Endothelial cell (in vitro differentiated cells): Measurements from ENCODE around the gene ETFA. TPM values are rescaled to one million over a fixed set of nuclear protein-coding genes. Genes with fewer than 3 reads are reported as not detected.

Source experiments
- DNase-seq: peaks from one replicate; pipeline ENCODE4 v3.0.0; 2021; ENCODE audit warnings: low spot score
- H3K27ac Mint-ChIP-seq: one replicate; pipeline ENCODE4 v1.8.0; 2021; ENCODE audit warnings: mixed read lengths, inconsistent platforms; ENCODE audit not compliant: unreplicated experiment
- H3K27me3 Mint-ChIP-seq: one replicate; pipeline ENCODE4 v1.8.0; 2021; ENCODE audit warnings: mild to moderate bottlenecking, moderate library complexity, mixed read lengths, inconsistent platforms; ENCODE audit not compliant: unreplicated experiment
- H3K36me3 Mint-ChIP-seq: one replicate; pipeline ENCODE4 v1.8.0; 2021; ENCODE audit warnings: mild to moderate bottlenecking, low read depth, mixed read lengths, inconsistent platforms; ENCODE audit not compliant: unreplicated experiment
- H3K4me1 Mint-ChIP-seq: one replicate; pipeline ENCODE4 v1.8.0; 2021; ENCODE audit warnings: mild to moderate bottlenecking, mixed read lengths, inconsistent platforms; ENCODE audit not compliant: unreplicated experiment
- H3K4me3 Mint-ChIP-seq: one replicate; pipeline ENCODE4 v1.8.0; 2021; ENCODE audit warnings: mild to moderate bottlenecking, mixed read lengths, inconsistent platforms; ENCODE audit not compliant: unreplicated experiment
- H3K9me3 Mint-ChIP-seq: one replicate; pipeline ENCODE4 v1.8.0; 2021; ENCODE audit warnings: mixed read lengths, inconsistent platforms; ENCODE audit not compliant: unreplicated experiment
- total RNA-seq: library from RNA; stranded (reverse); fragmentation: NEBNext Ultra II Directional; extraction: Animal tissue kit (Norgen Biotek cat#: 25700); gene quantifications from one replicate; pipeline ENCODE4 v1.2.1, GENCODE V29; 2021; ENCODE audit not compliant: unreplicated experiment
- TF ChIP-seq, protein P1 (sequence below): fragments of 200-600 bp; sonication (generic); IDR thresholded peaks from one replicate; pipeline ENCODE4 v1.5.0; 2021; ENCODE audit warnings: antibody characterized with exemption; ENCODE audit not compliant: unreplicated experiment

The ETFA gene
- total RNA-seq, 1 donor from 2014 or later: 103 TPM

DNA sequence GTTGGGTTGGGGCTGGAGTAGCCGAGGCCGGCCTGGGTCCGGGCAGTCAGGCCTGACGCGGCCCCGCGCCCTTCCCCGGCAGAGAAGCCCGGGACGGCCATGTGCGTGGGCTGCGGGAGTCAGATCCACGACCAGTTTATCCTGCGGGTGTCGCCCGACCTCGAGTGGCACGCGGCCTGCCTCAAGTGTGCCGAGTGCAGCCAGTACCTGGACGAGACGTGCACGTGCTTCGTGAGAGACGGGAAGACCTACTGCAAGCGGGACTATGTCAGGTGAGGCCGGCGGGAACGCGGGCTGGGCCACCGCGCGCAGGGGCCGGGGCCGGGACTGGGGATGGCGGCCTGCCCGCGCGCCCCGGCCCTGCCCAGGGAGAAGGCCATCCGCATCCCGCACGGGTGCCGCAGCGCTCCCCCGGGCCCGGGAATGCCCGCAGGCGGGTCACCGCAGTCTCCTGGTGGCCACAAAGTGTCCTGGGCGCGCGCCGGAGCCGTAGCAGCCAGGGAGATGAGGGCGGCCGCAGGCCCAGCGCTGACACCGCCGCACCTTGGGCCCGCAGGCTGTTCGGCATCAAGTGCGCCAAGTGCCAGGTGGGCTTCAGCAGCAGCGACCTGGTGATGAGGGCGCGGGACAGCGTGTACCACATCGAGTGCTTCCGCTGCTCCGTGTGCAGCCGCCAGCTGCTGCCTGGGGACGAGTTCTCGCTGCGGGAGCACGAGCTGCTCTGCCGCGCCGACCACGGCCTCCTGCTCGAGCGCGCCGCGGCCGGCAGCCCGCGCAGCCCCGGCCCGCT, 26.6 kb upstream of the ETFA start:
- DNase-seq: no peak
- Mint-ChIP-seq H3K4me1 (peaks cover 41% of the 10 kb centered on the region), H3K27ac (no peak overlapping the region), H3K4me3 (no peak overlapping the region), H3K27me3 (peaks cover 45% of the 10 kb centered on the region), H3K9me3 (no peaks in the 10 kb centered on the region), H3K36me3 (peaks cover 5% of the 10 kb centered on the region)
- TF ChIP-seq, protein P1, sequence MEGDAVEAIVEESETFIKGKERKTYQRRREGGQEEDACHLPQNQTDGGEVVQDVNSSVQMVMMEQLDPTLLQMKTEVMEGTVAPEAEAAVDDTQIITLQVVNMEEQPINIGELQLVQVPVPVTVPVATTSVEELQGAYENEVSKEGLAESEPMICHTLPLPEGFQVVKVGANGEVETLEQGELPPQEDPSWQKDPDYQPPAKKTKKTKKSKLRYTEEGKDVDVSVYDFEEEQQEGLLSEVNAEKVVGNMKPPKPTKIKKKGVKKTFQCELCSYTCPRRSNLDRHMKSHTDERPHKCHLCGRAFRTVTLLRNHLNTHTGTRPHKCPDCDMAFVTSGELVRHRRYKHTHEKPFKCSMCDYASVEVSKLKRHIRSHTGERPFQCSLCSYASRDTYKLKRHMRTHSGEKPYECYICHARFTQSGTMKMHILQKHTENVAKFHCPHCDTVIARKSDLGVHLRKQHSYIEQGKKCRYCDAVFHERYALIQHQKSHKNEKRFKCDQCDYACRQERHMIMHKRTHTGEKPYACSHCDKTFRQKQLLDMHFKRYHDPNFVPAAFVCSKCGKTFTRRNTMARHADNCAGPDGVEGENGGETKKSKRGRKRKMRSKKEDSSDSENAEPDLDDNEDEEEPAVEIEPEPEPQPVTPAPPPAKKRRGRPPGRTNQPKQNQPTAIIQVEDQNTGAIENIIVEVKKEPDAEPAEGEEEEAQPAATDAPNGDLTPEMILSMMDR: no peak

DNA sequence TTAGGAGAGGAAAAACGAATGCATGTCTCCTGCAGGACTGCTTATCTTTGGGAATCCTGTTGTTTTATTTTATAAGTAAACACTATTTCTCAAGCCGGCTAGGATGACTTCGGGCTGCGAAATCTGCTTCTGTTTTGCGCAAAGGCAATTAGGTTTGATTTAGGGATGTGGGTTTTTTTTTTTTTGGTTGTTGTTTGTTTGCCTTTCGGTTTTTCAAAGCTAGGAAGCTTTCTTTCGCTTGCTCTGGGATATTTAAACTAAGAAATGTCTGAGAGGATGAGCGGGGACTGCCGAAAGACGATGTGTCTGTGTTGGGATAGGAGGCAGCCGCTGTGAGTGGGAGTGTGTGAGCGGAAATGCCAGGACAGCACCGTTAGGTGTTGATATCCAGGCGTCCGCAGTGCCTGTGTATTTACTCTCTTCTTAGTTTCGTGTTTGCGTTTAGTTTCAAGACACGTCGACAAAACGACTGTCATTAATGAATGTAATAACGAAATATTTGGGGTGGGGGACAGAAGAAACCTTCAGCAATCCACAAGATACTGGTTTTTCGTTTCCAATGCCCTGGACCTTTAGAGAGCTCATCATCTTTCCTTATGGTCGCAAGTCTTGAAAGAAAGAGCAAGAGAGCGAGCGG, 25.9 kb upstream of the ETFA start:
- no peaks in the 10 kb centered on the region for H3K9me3 Mint-ChIP-seq
- peaks cover 5% of the 10 kb centered on the region for H3K36me3 Mint-ChIP-seq
- H3K27me3 Mint-ChIP-seq: peaks cover 44% of the 10 kb centered on the region
- H3K4me1 Mint-ChIP-seq: peaks cover 40% of the 10 kb centered on the region
- TF ChIP-seq, protein P1: no peak
- no peak for DNase-seq
- H3K4me3 Mint-ChIP-seq: peak overlapping the region; percentile 85
- peak overlapping the region; percentile 55 for H3K27ac Mint-ChIP-seq

DNA sequence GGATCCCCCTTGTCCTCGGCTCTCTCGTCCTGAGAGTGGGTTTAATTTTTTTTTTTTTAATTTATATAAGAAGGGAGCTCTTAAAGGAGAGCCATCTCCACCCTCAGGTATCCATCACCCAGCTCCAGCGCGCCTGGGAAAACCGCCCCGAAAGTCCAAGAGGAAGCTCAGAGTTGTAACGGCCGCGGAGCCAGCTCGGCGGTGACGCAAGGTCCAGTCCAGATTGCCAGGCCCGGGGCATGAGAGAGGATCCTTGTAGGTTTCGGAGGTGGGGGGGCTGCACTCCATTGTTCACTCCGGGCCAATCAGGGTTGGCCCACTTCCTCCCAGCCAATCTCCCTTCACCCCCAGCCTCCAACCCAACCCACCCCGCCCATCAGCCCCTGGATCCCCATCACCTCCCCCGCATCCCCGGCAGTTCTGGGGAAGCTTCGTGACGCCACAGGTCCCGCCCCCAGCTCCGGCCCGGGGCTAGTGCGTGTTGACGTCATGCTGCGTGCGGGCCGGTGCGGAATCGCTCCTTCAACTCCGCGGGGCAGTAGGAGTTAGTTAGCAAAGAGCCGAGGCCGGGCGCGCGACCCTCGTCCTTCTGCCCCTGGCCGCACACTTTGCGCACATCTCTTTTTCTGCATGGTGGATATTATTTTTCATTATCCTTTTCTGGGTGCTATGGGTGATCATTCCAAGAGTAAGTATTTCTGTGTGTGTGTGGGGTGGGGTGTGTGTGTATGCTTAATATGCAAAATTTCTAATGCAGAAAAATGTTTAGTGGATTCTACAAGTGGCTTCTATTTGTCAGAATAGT, 25.2 kb upstream of the ETFA start, which contains the start of gene ISL2:
ISL2 (plus strand) TSS at position 520 of the 805 bp plus-strand sequence; CDS start at position 631, 111 bp downstream.
- TF ChIP-seq, protein P1: no peak
- H3K27me3 Mint-ChIP-seq: peaks cover 37% of the 10 kb centered on the region
- peak; percentile 78 for DNase-seq
- H3K9me3 Mint-ChIP-seq: no peaks in the 10 kb centered on the region
- H3K4me3 Mint-ChIP-seq: peak within 1 kb of the TSS; percentile 85
- peaks cover 34% of the 10 kb centered on the region for H3K4me1 Mint-ChIP-seq
- peak within 1 kb of the TSS; percentile 55 for H3K27ac Mint-ChIP-seq
- H3K36me3 Mint-ChIP-seq: peaks cover 5% of the 10 kb centered on the region

DNA sequence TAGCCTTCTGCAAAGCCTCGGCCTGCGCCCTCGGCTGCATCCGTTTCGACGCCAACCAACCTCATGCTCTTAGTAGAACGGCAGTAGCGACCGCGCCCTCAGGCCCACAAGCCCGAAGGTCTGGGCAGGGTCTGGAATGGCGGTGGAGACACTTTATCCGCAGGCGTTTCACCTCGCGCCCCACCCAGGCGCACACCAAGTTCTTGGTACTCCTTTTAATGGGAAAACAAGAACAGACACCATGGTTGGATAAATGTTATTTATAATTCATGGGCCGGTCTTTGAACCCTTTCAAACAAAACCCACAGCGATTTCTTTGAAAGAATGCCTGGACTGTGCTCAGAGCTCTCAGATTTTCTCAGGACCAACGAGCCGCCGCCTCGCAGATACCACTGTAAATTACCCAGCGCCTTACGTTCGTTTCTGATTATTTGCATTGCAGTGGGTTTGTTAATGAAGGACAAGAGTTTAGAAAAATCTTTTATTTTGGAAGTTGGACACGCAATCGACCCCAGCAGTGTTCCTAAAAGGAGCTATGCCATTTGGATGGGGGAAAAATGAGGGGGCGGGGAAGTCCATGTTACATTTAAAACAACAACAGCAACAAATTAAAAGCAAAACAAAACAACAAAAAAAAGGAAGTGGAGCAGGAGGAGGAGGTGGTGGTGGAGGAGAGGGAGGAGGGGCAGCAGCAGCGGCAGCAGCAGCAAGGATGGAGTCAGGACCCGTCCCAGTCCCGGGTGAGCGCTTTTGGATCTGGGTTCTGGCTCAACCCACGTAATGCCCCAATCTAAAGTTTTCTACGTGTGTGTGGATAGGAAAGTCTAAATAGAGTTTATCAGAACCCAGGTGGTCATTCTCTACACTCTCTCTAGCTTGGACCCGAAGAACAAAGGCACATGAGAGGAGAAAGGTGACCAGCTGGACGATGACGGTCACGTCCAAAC, 24.3 kb upstream of the ETFA start:
- Mint-ChIP-seq H3K36me3 (peaks cover 5% of the 10 kb centered on the region), H3K9me3 (no peaks in the 10 kb centered on the region), H3K4me3 (peak overlapping the region; percentile 66), H3K4me1 (peaks cover 33% of the 10 kb centered on the region), H3K27ac (peak overlapping the region; percentile 14), H3K27me3 (peaks cover 30% of the 10 kb centered on the region)
- no peak for DNase-seq
- TF ChIP-seq, protein P1: no peak
